Ecto neural progenitor cell (in vitro differentiated cells): ENCODE data around the gene MEF2C.
A peak's percentile ranks its signal among the peaks of the same experiment; 100 is the strongest.
"Not testable (repeated sequence)": the region's sequence is repeated elsewhere in the genome, so short reads cannot be mapped to it uniquely, and the experiment has no call there.

ENCODE experiments used
- DNase-seq: peaks from one replicate; pipeline ENCODE4 v3.0.0-alpha.2; 2018; ENCODE audit warnings: low spot score

The MEF2C gene

GRCh38 chr5:88883059-88883835 lies at the start of gene MEF2C:
TSS of gene MEF2C (minus strand) at chr5:88883184. CDS start at chr5:88823788, 59,396 bp downstream.
- DNase-seq, result peak; percentile 81

- no peak for DNase-seq
These were observed 49.6 kb upstream of the MEF2C start for GRCh38 chr5:88932541-88932940.

GRCh38 chr5:88930335-88930734 lies 47.4 kb upstream of the MEF2C start:
- no peak for DNase-seq

- no peak for DNase-seq
These were observed 46.4 kb upstream of the MEF2C start for GRCh38 chr5:88929385-88929784.

- DNase-seq, result no peak
These were observed 43.8 kb upstream of the MEF2C start for GRCh38 chr5:88926774-88927173.

GRCh38 chr5:88925692-88926490 lies 42.9 kb upstream of the MEF2C start:
- DNase-seq, result no peak

- DNase-seq, result no peak
These were observed 41.3 kb upstream of the MEF2C start for GRCh38 chr5:88924330-88924657.

- no peak for DNase-seq
These were observed 40.8 kb upstream of the MEF2C start for GRCh38 chr5:88923623-88924329.

- not testable (repeated sequence) for DNase-seq
These were observed 29.8 kb upstream of the MEF2C start for GRCh38 chr5:88912743-88913142.

- not testable (repeated sequence) for DNase-seq
These were observed 28.1 kb upstream of the MEF2C start for GRCh38 chr5:88911059-88911572.

- DNase-seq, result not testable (repeated sequence)
These were observed 21.5 kb upstream of the MEF2C start for GRCh38 chr5:88904478-88904877.

- not testable (repeated sequence) for DNase-seq
These were observed 21.0 kb upstream of the MEF2C start for GRCh38 chr5:88903966-88904365.

GRCh38 chr5:88901077-88901476 lies 18.1 kb upstream of the MEF2C start:
- not testable (repeated sequence) for DNase-seq

GRCh38 chr5:88899096-88899737 lies 16.2 kb upstream of the MEF2C start:
- no peak for DNase-seq

GRCh38 chr5:88897748-88898147 lies 14.8 kb upstream of the MEF2C start:
- DNase-seq, result no peak

- DNase-seq, result no peak
These were observed 12.9 kb upstream of the MEF2C start for GRCh38 chr5:88895681-88896501.

- DNase-seq, result no peak
These were observed 9.7 kb upstream of the MEF2C start for GRCh38 chr5:88892669-88893068.

GRCh38 chr5:88890070-88890781 lies 7.2 kb upstream of the MEF2C start:
- no peak for DNase-seq

- peak; percentile 75 for DNase-seq
These were observed 6.4 kb upstream of the MEF2C start for GRCh38 chr5:88889189-88890069.

GRCh38 chr5:88888848-88889188 lies 5.8 kb upstream of the MEF2C start:
- no peak for DNase-seq
